ENCODE measurements around the gene TCF19. TPM values are rescaled to one million over a fixed set of nuclear protein-coding genes. Genes with fewer than 3 reads are reported as not detected.
A peak's percentile ranks its signal among the peaks of the same experiment; 100 is the strongest.
"Not testable (repeated sequence)": the region's sequence is repeated elsewhere in the genome, so short reads cannot be mapped to it uniquely, and the experiment has no call there.

TCF19 gene
- total and polyA plus RNA-seq, 2 donors (not counting 1 experiment from before 2014, with no cell fraction given), result 10.0 to 10.4 TPM

DNA sequence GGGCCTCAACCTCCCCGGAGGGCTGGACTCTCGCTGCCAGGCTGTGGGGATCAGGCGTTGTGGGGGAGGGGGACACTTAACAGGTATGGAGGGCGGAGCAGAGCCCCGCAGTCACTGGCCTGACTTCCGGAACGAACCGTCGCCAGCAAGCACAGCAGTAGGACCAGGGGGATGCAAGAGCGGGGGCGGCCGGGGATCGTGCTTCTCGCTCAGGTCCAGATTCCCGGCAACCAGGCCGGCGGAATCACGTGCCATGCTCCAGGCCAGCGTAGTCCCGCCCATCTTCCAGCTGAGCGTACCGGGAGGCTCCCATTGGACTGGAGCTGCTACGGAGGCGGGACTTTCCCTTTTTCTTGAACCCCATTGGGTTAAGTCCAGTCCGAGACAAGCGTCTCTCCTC, 22.1 kb downstream of the TCF19 start:
- intact Hi-C loops (cut with micrococcal nuclease), result loop anchor here (1.0 kb wide), 1 partner anchor 22 kb away; the partner anchor contains the start of gene TCF19
- no peaks in the 10 kb centered on the region for H3K79me2 ChIP-seq (ENCODE audit: control insufficient read depth, insufficient read depth, low read length)
- peak overlapping the region; percentile 86 for H3K4me3 Mint-ChIP-seq

DNA sequence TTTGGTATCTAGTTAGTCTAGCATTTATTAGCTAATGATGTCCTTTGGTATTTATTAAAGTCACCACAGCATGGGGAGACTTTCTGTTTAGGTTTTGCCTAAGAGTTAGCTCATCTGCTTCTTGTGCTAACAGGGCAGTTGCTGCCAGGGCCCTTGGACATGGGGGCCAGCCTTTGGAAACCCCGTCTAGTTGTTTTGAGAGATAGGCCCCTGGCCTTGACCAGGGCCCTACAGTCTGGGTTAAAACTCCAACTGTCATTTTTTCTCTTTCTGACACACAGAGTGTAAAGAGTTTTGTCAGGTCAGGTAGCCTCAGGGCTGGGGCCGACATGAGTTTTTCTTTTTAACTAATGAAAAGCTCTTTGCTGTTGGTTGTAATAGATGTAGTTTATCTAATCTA, 24.9 kb downstream of the TCF19 start:
- DNase-seq; H3K4me3 Mint-ChIP-seq; H3K79me2 ChIP-seq (ENCODE audit: control insufficient read depth, insufficient read depth, low read length); H2AFZ ChIP-seq (ENCODE audit: insufficient read depth, low read depth, low read length, poor library complexity, severe bottlenecking); H3K27me3 Mint-ChIP-seq; H3K9me3 ChIP-seq (ENCODE audit: control extremely low read depth in 1 of 3, control insufficient read depth in 2 of 3, insufficient read depth in 1 of 3, low read length in 2 of 3); ATAC-seq (ENCODE audit: low read depth); H4K20me1 ChIP-seq (ENCODE audit: control insufficient read depth, insufficient read depth, low read length, poor library complexity, severe bottlenecking); H3K9ac ChIP-seq (ENCODE audit: low read length); H3K4me2 ChIP-seq (replicated peaks; ENCODE audit: low read depth, low read length, poor library complexity, severe bottlenecking); intact Hi-C loops (cut with micrococcal nuclease); H3K27me3 ChIP-seq (replicated peaks in 1 of 4; ENCODE audit: control extremely low read depth in 1 of 4, control insufficient read depth in 3 of 4, insufficient read depth in 4 of 4, low read length in 3 of 4); H3K9me3 Mint-ChIP-seq (ENCODE audit: insufficient read depth); H3K27ac Mint-ChIP-seq; H3K4me3 ChIP-seq (ENCODE audit: control extremely low read depth in 1 of 5, extremely low read depth in 1 of 5, insufficient read depth in 1 of 5, low read depth in 2 of 5, low read length in 4 of 5); H3K36me3 ChIP-seq (replicated peaks in 1 of 2; ENCODE audit: control extremely low read depth in 1 of 2, control insufficient read depth in 1 of 2, extremely low read depth in 1 of 2, insufficient read depth in 2 of 2, low read length in 1 of 2); H3K27ac ChIP-seq (ENCODE audit: low read length in 2 of 2): not testable (repeated sequence)
- no CpG with 5 or more reads among the region's 2 CpGs for WGBS (ENCODE audit: insufficient coverage)
- ChIA-PET CTCF (interaction anchor here (0.7 kb wide), 1 partner anchor 46 kb away, joined by 3 read pairs; no protein-coding TSS in a partner anchor), POLR2A (interaction anchor here (0.7 kb wide), 1 partner anchor 52 kb away, joined by 6 read pairs; no protein-coding TSS in a partner anchor)
- H3K4me1 Mint-ChIP-seq, result peaks cover 26% of the 10 kb centered on the region
- H3K4me1 ChIP-seq (ENCODE audit: control insufficient read depth in 2 of 2, insufficient read depth in 2 of 2, low read length in 2 of 2), result peaks cover 6 to 20% of the 10 kb centered on the region in 2 donors

More for the DNA sequence above, 22.1 kb downstream of the TCF19 start:
- peak overlapping the region; percentile 78 for H3K4me2 ChIP-seq (replicated peaks; ENCODE audit: low read depth, low read length, poor library complexity, severe bottlenecking)
- no peaks in the 10 kb centered on the region for H3K27me3 Mint-ChIP-seq
- no peaks in the 10 kb centered on the region for H3K9me3 ChIP-seq (ENCODE audit: control extremely low read depth in 1 of 3, control insufficient read depth in 2 of 3, insufficient read depth in 1 of 3, low read length in 2 of 3)
- H3K27me3 ChIP-seq (replicated peaks in 1 of 4; ENCODE audit: control extremely low read depth in 1 of 4, control insufficient read depth in 3 of 4, insufficient read depth in 4 of 4, low read length in 3 of 4), result no peaks in the 10 kb centered on the region
- peak overlapping the region in 1 of 2 donors; percentile 62 for H3K27ac ChIP-seq (ENCODE audit: low read length in 2 of 2)
- ATAC-seq (ENCODE audit: low read depth), result peak; percentile 100
- H2AFZ ChIP-seq (ENCODE audit: insufficient read depth, low read depth, low read length, poor library complexity, severe bottlenecking), result peak overlapping the region; percentile 69
- DNase-seq, result peak; percentile 82
- H4K20me1 ChIP-seq (ENCODE audit: control insufficient read depth, insufficient read depth, low read length, poor library complexity, severe bottlenecking), result no peaks in the 10 kb centered on the region
- 50% methylated on average over 21 of the region's 26 CpGs for WGBS (ENCODE audit: insufficient coverage)
- ChIA-PET CTCF (interaction anchor here (1.6 kb wide), 1 partner anchor 186 kb away, joined by 3 read pairs; no protein-coding TSS in a partner anchor), POLR2A (interaction anchor here (1.5 kb wide), 1 partner anchor 23 kb away, joined by 4 read pairs; the partner anchor contains the start of genes CCHCR1 and TCF19)
- H3K4me3 ChIP-seq (ENCODE audit: control extremely low read depth in 1 of 5, extremely low read depth in 1 of 5, insufficient read depth in 1 of 5, low read depth in 2 of 5, low read length in 4 of 5), result peak overlapping the region in 4 of 5 experiments; percentile 52 to 61 (median 58)
- no peaks in the 10 kb centered on the region for H3K36me3 ChIP-seq (replicated peaks in 1 of 2; ENCODE audit: control extremely low read depth in 1 of 2, control insufficient read depth in 1 of 2, extremely low read depth in 1 of 2, insufficient read depth in 2 of 2, low read length in 1 of 2)
- no peaks in the 10 kb centered on the region for H3K9me3 Mint-ChIP-seq (ENCODE audit: insufficient read depth)
- H3K9ac ChIP-seq (ENCODE audit: low read length), result peak overlapping the region; percentile 59
- TF ChIP-seq, protein P1, sequence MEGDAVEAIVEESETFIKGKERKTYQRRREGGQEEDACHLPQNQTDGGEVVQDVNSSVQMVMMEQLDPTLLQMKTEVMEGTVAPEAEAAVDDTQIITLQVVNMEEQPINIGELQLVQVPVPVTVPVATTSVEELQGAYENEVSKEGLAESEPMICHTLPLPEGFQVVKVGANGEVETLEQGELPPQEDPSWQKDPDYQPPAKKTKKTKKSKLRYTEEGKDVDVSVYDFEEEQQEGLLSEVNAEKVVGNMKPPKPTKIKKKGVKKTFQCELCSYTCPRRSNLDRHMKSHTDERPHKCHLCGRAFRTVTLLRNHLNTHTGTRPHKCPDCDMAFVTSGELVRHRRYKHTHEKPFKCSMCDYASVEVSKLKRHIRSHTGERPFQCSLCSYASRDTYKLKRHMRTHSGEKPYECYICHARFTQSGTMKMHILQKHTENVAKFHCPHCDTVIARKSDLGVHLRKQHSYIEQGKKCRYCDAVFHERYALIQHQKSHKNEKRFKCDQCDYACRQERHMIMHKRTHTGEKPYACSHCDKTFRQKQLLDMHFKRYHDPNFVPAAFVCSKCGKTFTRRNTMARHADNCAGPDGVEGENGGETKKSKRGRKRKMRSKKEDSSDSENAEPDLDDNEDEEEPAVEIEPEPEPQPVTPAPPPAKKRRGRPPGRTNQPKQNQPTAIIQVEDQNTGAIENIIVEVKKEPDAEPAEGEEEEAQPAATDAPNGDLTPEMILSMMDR (IDR thresholded peaks at IDR 0.05), result no peak
- no peak for TF ChIP-seq EZH2 (IDR thresholded peaks at IDR 0.05; ENCODE audit: borderline replicate concordance, insufficient read depth, low read depth, low read length, poor library complexity, severe bottlenecking)
- H3K4me1 ChIP-seq (ENCODE audit: control insufficient read depth in 2 of 2, insufficient read depth in 2 of 2, low read length in 2 of 2), result peaks cover 0 to 5% of the 10 kb centered on the region in 2 donors
- peaks cover 9% of the 10 kb centered on the region for H3K4me1 Mint-ChIP-seq
- peak overlapping the region; percentile 56 for H3K27ac Mint-ChIP-seq

DNA sequence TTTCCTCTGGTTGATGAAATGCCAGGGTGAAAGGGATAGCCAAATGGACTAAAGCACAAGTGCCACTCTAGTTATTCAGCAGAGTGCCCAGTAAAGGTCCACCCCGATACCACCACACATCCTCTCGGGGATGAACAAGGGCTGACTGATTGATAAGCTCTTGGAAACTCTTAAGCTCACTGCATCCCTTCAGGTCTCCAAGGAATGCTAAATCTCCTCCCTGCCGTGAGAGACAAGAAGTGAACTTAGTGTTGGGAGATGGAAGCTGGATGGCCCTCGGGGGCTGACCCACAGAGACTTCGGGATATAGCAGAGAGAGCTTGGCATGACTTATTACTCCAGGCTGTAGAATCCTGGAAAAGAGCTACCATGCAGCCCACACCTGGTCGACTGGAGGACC, 25.5 kb downstream of the TCF19 start:
- H3K79me2 ChIP-seq (ENCODE audit: control insufficient read depth, insufficient read depth, low read length); H3K27ac Mint-ChIP-seq; H2AFZ ChIP-seq (ENCODE audit: insufficient read depth, low read depth, low read length, poor library complexity, severe bottlenecking); ATAC-seq (ENCODE audit: low read depth); H3K27ac ChIP-seq (ENCODE audit: low read length in 2 of 2); H3K9ac ChIP-seq (ENCODE audit: low read length); H3K9me3 ChIP-seq (ENCODE audit: control extremely low read depth in 1 of 3, control insufficient read depth in 2 of 3, insufficient read depth in 1 of 3, low read length in 2 of 3); intact Hi-C loops (cut with micrococcal nuclease); H3K27me3 Mint-ChIP-seq; H3K36me3 ChIP-seq (replicated peaks in 1 of 2; ENCODE audit: control extremely low read depth in 1 of 2, control insufficient read depth in 1 of 2, extremely low read depth in 1 of 2, insufficient read depth in 2 of 2, low read length in 1 of 2); H3K4me3 Mint-ChIP-seq; H3K9me3 Mint-ChIP-seq (ENCODE audit: insufficient read depth); H3K4me2 ChIP-seq (replicated peaks; ENCODE audit: low read depth, low read length, poor library complexity, severe bottlenecking); DNase-seq; H3K27me3 ChIP-seq (replicated peaks in 1 of 4; ENCODE audit: control extremely low read depth in 1 of 4, control insufficient read depth in 3 of 4, insufficient read depth in 4 of 4, low read length in 3 of 4); H4K20me1 ChIP-seq (ENCODE audit: control insufficient read depth, insufficient read depth, low read length, poor library complexity, severe bottlenecking); H3K4me3 ChIP-seq (ENCODE audit: control extremely low read depth in 1 of 5, extremely low read depth in 1 of 5, insufficient read depth in 1 of 5, low read depth in 2 of 5, low read length in 4 of 5): not testable (repeated sequence)
- peaks cover 6 to 20% of the 10 kb centered on the region in 2 donors for H3K4me1 ChIP-seq (ENCODE audit: control insufficient read depth in 2 of 2, insufficient read depth in 2 of 2, low read length in 2 of 2)
- H3K4me1 Mint-ChIP-seq, result peaks cover 22% of the 10 kb centered on the region
- WGBS (ENCODE audit: insufficient coverage), result 92% methylated on average over 2 of the region's 6 CpGs
- ChIA-PET POLR2A (interaction anchor here (0.7 kb wide), 1 partner anchor 52 kb away, joined by 6 read pairs; no protein-coding TSS in a partner anchor), CTCF (interaction anchor here (0.7 kb wide), 1 partner anchor 47 kb away, joined by 3 read pairs; no protein-coding TSS in a partner anchor)
